ENCODE data around the gene ARHGAP27. TPM values are rescaled to one million over a fixed set of nuclear protein-coding genes. Genes with fewer than 3 reads are reported as not detected.
A peak's percentile ranks its signal among the peaks of the same experiment; 100 is the strongest.
"Not testable (repeated sequence)": the region's sequence is repeated elsewhere in the genome, so short reads cannot be mapped to it uniquely, and the experiment has no call there.

The ARHGAP27 gene, protein sequence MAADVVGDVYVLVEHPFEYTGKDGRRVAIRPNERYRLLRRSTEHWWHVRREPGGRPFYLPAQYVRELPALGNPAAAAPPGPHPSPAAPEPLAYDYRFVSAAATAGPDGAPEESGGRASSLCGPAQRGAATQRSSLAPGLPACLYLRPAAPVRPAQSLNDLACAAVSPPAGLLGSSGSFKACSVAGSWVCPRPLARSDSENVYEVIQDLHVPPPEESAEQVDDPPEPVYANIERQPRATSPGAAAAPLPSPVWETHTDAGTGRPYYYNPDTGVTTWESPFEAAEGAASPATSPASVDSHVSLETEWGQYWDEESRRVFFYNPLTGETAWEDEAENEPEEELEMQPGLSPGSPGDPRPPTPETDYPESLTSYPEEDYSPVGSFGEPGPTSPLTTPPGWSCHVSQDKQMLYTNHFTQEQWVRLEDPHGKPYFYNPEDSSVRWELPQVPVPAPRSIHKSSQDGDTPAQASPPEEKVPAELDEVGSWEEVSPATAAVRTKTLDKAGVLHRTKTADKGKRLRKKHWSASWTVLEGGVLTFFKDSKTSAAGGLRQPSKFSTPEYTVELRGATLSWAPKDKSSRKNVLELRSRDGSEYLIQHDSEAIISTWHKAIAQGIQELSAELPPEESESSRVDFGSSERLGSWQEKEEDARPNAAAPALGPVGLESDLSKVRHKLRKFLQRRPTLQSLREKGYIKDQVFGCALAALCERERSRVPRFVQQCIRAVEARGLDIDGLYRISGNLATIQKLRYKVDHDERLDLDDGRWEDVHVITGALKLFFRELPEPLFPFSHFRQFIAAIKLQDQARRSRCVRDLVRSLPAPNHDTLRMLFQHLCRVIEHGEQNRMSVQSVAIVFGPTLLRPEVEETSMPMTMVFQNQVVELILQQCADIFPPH
- total RNA-seq, result 100 to 1,000 TPM; 125 to 141 (median 126) TPM
- 86.9 TPM for total RNA-seq (2013)

DNA sequence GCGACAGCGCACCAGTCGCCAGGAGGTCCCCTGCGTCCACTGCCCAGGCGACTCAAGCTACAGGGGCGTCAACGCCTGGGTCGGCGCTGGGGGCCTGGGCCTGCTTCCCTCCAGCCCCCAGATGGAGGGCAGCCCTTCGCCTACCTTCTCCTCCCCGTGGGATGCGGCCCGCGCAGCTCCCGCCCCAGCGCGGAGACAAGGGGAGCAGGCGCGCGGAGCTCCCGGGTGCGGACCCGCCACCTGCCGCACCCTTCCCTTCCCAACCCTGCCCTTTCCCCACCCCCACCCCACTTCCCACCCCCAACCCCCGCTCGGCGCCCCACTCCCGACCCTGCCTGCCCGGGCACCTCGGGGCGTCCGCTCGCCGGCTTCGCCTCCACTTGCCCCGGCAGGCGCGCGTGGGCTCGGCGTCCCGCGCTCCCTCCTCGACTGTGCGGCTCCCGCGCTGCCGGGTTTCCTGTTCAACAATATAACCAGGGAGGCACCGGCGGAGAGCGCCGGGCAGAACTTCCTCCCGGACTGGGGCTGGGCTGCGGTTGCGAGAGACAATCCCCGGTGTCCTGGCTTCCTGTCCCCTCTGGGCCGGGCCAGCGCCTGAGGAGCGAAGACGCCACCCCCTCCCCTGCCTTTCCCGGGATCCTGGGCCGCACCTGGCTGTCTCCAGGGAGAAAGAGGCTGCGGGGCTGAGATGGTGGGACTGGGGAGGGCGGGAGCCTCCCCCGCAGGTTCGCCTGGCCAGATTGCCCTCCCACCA lies at the start of gene ARHGAP27:
Gene ARHGAP27 (minus strand): TSS at position 466 of the 754 bp plus-strand sequence. CDS start 2,591 bp downstream, outside the sequence.
- H3K9me3 ChIP-seq (ENCODE audit: control insufficient read depth, insufficient read depth, low read length), result no peaks in the 10 kb centered on the region
- peaks cover 43% of the 10 kb centered on the region for H3K4me1 ChIP-seq (ENCODE audit: control insufficient read depth, insufficient read depth, low read length)
- Mint-ChIP-seq H3K36me3 (no peaks in the 10 kb centered on the region), H3K4me3 (peak within 1 kb of the TSS; percentile 93), H3K27ac (peak within 1 kb of the TSS; percentile 74 to 83), H3K9me3 (no peaks in the 10 kb centered on the region), H3K4me1 (peaks cover 13 to 36% of the 10 kb centered on the region in 2 donors), H3K27me3 (ENCODE audit: low read depth in 2 of 2) (no peaks in the 10 kb centered on the region)
- intact Hi-C loops (cut with micrococcal nuclease), result no loop called here
- TF ChIP-seq, protein P1, sequence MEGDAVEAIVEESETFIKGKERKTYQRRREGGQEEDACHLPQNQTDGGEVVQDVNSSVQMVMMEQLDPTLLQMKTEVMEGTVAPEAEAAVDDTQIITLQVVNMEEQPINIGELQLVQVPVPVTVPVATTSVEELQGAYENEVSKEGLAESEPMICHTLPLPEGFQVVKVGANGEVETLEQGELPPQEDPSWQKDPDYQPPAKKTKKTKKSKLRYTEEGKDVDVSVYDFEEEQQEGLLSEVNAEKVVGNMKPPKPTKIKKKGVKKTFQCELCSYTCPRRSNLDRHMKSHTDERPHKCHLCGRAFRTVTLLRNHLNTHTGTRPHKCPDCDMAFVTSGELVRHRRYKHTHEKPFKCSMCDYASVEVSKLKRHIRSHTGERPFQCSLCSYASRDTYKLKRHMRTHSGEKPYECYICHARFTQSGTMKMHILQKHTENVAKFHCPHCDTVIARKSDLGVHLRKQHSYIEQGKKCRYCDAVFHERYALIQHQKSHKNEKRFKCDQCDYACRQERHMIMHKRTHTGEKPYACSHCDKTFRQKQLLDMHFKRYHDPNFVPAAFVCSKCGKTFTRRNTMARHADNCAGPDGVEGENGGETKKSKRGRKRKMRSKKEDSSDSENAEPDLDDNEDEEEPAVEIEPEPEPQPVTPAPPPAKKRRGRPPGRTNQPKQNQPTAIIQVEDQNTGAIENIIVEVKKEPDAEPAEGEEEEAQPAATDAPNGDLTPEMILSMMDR (IDR thresholded peaks at IDR 0.05), result no peak
- ATAC-seq (no peak), DNase-seq (peak in 1 of 2 donors; percentile 57)
- H3K4me3 ChIP-seq (ENCODE audit: low read length), result peak within 1 kb of the TSS; percentile 73
- peaks cover 16% of the 10 kb centered on the region for H3K36me3 ChIP-seq (ENCODE audit: control insufficient read depth, insufficient read depth, low read length)
- no peak within 1 kb of the TSS for H3K27ac ChIP-seq (ENCODE audit: low read length)
- H3K27me3 ChIP-seq (ENCODE audit: control insufficient read depth, insufficient read depth, low read length), result no peaks in the 10 kb centered on the region
- WGBS (ENCODE audit: insufficient coverage), result 2% methylated on average over 53 of the region's 66 CpGs

DNA sequence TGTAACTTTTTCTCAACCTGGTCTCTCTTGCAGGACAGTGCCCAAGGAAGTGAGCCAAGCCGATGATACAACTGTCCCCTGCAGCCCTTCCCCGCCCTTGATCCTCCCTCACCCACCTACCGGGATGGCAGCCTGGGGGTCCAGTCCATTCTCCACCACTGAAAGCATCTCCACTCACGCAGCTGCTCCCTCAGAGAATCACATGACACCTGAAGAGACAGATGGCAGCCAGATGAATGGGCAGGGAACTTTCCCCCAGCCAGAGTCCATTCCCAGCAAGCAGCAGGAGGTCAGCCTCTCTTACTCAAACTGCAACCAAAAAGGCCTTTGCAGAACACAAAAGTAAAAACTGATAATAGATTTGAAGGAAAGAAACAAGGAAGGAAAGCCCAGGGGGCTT lies 49.6 kb upstream of the ARHGAP27 start:
- H3K4me3 ChIP-seq (ENCODE audit: low read length); H3K27ac Mint-ChIP-seq; H3K4me1 ChIP-seq (ENCODE audit: control insufficient read depth, insufficient read depth, low read length); H3K9me3 ChIP-seq (ENCODE audit: control insufficient read depth, insufficient read depth, low read length); DNase-seq; H3K27me3 Mint-ChIP-seq (ENCODE audit: low read depth in 2 of 2); H3K9me3 Mint-ChIP-seq; H3K27me3 ChIP-seq (ENCODE audit: control insufficient read depth, insufficient read depth, low read length); ATAC-seq; H3K4me3 Mint-ChIP-seq; H3K27ac ChIP-seq (ENCODE audit: low read length); H3K36me3 ChIP-seq (ENCODE audit: control insufficient read depth, insufficient read depth, low read length); intact Hi-C loops (cut with micrococcal nuclease); H3K36me3 Mint-ChIP-seq: not testable (repeated sequence)
- no CpG with 5 or more reads among the region's 4 CpGs for WGBS (ENCODE audit: insufficient coverage)
- H3K4me1 Mint-ChIP-seq, result peaks cover 9 to 14% of the 10 kb centered on the region in 2 donors

DNA sequence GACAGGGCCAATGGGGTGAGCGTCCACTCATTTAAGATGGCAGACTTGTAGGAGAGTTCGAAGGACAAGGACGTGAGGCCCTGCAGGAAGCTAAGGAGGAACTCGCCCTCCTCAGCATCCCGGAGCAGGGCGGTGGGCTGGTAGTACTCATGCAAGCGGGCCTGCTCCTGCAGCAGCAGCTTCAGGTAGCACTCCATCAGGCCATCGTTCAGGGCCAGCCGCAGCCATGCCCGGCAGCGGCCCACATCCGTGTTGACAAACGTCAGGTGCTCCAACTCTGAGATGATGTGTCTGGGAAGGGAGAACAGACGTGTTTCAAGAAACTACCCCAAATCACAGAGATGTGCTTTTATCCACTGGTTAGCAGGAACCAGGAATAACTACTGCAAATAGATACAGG lies 42.8 kb upstream of the ARHGAP27 start:
- H3K27me3 ChIP-seq (ENCODE audit: control insufficient read depth, insufficient read depth, low read length); H3K27ac Mint-ChIP-seq; intact Hi-C loops (cut with micrococcal nuclease); ATAC-seq; DNase-seq; H3K4me1 ChIP-seq (ENCODE audit: control insufficient read depth, insufficient read depth, low read length); H3K36me3 Mint-ChIP-seq; H3K27ac ChIP-seq (ENCODE audit: low read length); H3K4me3 Mint-ChIP-seq; H3K9me3 Mint-ChIP-seq; H3K9me3 ChIP-seq (ENCODE audit: control insufficient read depth, insufficient read depth, low read length); H3K4me3 ChIP-seq (ENCODE audit: low read length); H3K27me3 Mint-ChIP-seq (ENCODE audit: low read depth in 2 of 2); H3K4me1 Mint-ChIP-seq: not testable (repeated sequence)
- WGBS (ENCODE audit: insufficient coverage), result 96% methylated on average over 13 of the region's 14 CpGs
- H3K36me3 ChIP-seq (ENCODE audit: control insufficient read depth, insufficient read depth, low read length), result peaks cover 19% of the 10 kb centered on the region

DNA sequence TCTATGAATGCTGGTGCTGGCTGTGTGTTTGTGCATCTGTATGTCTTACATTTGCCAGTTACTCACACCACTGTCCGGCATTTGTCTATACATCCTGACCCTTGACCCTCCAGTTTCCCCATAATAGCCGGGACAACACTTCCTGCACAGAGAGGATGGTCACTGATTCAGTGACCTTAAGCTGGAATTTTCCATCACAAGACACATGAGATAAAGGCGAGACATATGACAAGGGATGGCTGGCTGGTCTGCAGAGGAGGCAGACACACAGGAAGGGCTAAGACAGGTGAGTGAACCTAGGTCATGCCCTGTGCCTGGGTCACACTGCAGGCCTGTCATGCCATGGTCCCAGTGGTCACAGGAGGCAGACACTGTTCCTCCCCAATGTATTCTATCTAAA lies 39.6 kb upstream of the ARHGAP27 start:
- H3K27me3 ChIP-seq (ENCODE audit: control insufficient read depth, insufficient read depth, low read length); intact Hi-C loops (cut with micrococcal nuclease); H3K9me3 ChIP-seq (ENCODE audit: control insufficient read depth, insufficient read depth, low read length); H3K4me1 Mint-ChIP-seq; H3K4me3 Mint-ChIP-seq; H3K27ac ChIP-seq (ENCODE audit: low read length); H3K4me1 ChIP-seq (ENCODE audit: control insufficient read depth, insufficient read depth, low read length); DNase-seq; H3K27ac Mint-ChIP-seq; H3K36me3 Mint-ChIP-seq; H3K9me3 Mint-ChIP-seq; H3K27me3 Mint-ChIP-seq (ENCODE audit: low read depth in 2 of 2); H3K4me3 ChIP-seq (ENCODE audit: low read length); ATAC-seq: not testable (repeated sequence)
- peaks cover 18% of the 10 kb centered on the region for H3K36me3 ChIP-seq (ENCODE audit: control insufficient read depth, insufficient read depth, low read length)
- WGBS (ENCODE audit: insufficient coverage), result 91% methylated on average over 3 of the region's 3 CpGs

DNA sequence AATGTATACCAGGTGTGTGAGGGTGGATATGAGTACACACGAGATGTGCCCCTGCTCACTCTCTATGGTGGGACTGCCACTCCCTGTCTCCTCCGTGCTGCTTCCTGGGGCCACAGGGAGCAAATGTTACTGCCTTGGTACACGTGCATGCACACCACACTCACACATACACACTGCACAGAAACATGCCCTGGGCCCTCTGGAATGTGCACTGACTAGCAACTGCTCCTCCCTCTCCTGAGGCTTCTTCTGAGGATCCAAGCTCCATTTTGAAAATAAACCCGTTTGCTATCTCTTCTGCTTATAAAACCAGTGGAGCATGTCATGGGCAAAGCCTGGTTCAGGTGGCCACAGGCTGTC lies 36.5 kb upstream of the ARHGAP27 start:
- H3K4me3 Mint-ChIP-seq; H3K4me1 Mint-ChIP-seq; H3K4me1 ChIP-seq (ENCODE audit: control insufficient read depth, insufficient read depth, low read length); H3K27me3 Mint-ChIP-seq (ENCODE audit: low read depth in 2 of 2); H3K27ac Mint-ChIP-seq; H3K27me3 ChIP-seq (ENCODE audit: control insufficient read depth, insufficient read depth, low read length); H3K36me3 Mint-ChIP-seq; H3K9me3 ChIP-seq (ENCODE audit: control insufficient read depth, insufficient read depth, low read length); intact Hi-C loops (cut with micrococcal nuclease); H3K27ac ChIP-seq (ENCODE audit: low read length); H3K9me3 Mint-ChIP-seq; ATAC-seq; H3K4me3 ChIP-seq (ENCODE audit: low read length); DNase-seq: not testable (repeated sequence)
- WGBS (ENCODE audit: insufficient coverage), result 91% methylated on average over 4 of the region's 4 CpGs
- H3K36me3 ChIP-seq (ENCODE audit: control insufficient read depth, insufficient read depth, low read length), result peaks cover 12% of the 10 kb centered on the region

DNA sequence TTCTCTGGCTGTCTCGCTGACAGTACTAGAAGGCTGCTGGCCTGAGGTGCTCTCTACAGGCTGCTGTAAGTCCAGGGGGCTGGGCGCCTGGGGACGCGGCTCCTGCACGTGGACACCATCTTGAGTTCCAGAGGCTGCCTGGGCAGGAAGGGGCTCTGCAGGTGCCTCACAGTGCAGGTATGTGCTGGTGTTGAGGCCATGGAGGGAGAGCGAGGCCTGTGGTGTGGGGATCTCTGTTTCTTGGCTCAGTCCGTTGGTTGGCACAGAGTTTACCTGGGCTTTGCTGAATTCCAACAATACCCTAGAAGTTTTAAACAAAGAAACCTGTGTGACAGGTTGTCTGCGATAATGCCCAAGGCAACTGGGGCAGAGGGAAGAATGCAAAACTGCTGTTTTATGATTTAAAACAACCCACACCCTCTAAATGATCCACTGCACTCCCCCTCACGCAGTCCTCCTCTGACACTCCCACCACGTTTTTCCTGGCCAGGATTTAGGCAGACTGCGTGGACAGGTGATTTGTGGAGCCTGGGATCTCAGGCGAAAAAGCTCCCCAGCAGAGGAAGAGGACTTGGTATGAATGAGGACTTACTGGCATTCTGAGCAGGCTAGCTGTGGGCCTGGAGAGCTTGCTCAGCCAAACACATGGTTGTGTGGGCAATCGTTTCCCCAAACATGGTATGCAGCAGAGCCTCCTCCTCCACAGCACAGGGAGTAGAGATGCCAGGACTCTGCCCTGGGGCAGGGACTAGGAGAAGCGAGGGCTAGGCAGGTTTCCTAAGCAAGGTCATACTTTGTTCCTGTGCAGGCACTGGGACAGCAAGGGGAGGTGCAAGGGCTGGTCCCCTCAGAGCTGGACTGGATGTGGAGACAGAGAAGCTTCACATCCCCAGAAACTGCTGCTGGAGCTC lies 35.9 kb upstream of the ARHGAP27 start:
- H3K27ac Mint-ChIP-seq; H3K27me3 ChIP-seq (ENCODE audit: control insufficient read depth, insufficient read depth, low read length); H3K27ac ChIP-seq (ENCODE audit: low read length); H3K9me3 Mint-ChIP-seq; ATAC-seq; H3K36me3 Mint-ChIP-seq; H3K4me3 Mint-ChIP-seq; H3K4me1 Mint-ChIP-seq; H3K4me1 ChIP-seq (ENCODE audit: control insufficient read depth, insufficient read depth, low read length); H3K27me3 Mint-ChIP-seq (ENCODE audit: low read depth in 2 of 2); intact Hi-C loops (cut with micrococcal nuclease); H3K9me3 ChIP-seq (ENCODE audit: control insufficient read depth, insufficient read depth, low read length); H3K4me3 ChIP-seq (ENCODE audit: low read length); DNase-seq: not testable (repeated sequence)
- WGBS (ENCODE audit: insufficient coverage), result 99% methylated on average over 7 of the region's 14 CpGs
- H3K36me3 ChIP-seq (ENCODE audit: control insufficient read depth, insufficient read depth, low read length), result peaks cover 12% of the 10 kb centered on the region

Measured in natural killer cell (primary cell).